Ishikawa (cell line): ENCODE measurements around the gene FNDC8.

Source experiments
- CEBPB ChIP-seq: IDR thresholded peaks from 2 replicates; pipeline ENCODE4 v1.6.1; 2012
- CREB1 ChIP-seq: IDR thresholded peaks from 2 replicates; pipeline ENCODE4 v1.6.1; 2012; ENCODE audit warnings: low read depth
- EP300 ChIP-seq: IDR thresholded peaks from 2 replicates; pipeline ENCODE4 v1.6.1; 2012; ENCODE audit warnings: borderline replicate concordance
- FOXM1 ChIP-seq: IDR thresholded peaks from 2 replicates; pipeline ENCODE4 v1.6.1; 2012; ENCODE audit warnings: low read depth, borderline replicate concordance
- MAX ChIP-seq: IDR thresholded peaks from 2 replicates; pipeline ENCODE4 v1.6.1; 2012
- RAD21 ChIP-seq: IDR thresholded peaks from 2 replicates; pipeline ENCODE4 v1.6.1; 2012; ENCODE audit warnings: low read depth
- TAF1 ChIP-seq: IDR thresholded peaks from 2 replicates; pipeline ENCODE4 v1.6.1; 2012; ENCODE audit warnings: low read depth, mild to moderate bottlenecking
- TCF12 ChIP-seq: IDR thresholded peaks from 2 replicates; pipeline ENCODE4 v1.6.1; 2012; ENCODE audit warnings: low read depth
- TEAD4 ChIP-seq: IDR thresholded peaks from 2 replicates; pipeline ENCODE4 v1.6.1; 2012
- USF1 ChIP-seq: IDR thresholded peaks from 2 replicates; pipeline ENCODE4 v1.6.1; 2012
- YY1 ChIP-seq: IDR thresholded peaks from 2 replicates; pipeline ENCODE4 v1.6.1; 2012; ENCODE audit warnings: low read depth
- TF ChIP-seq, protein P1 (sequence below): IDR thresholded peaks from 2 replicates; pipeline ENCODE4 v1.6.1; 2012; ENCODE audit warnings: low read depth, mild to moderate bottlenecking

DNA sequence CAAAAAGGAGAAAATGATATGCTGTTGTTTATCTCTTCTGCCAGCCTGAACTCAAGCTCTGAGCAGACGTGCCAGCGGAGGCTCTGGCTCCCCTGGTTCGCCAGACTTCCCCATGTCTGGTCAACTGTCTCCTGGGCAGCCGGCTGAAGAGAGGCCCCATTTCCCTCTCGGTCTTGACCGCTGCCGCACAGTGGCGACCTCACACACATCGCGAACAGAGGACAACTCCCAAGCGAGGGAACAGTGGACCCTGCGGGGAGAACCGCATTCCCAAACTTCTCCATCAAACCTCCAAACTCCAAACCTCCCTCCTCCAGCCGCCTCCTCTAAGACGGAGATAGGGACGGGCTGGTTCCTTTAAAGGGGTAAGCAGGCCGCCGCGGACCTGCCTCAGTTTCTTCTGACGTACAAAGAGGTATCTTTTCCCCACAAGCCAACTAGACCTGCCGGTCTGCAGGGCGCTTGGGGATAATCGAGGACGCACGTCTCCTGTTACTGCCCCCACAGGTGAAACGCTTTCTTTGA lies 33.0 kb upstream of the FNDC8 start:
- no peak for TF ChIP-seq CREB1
- no peak for TF ChIP-seq CEBPB
- TF ChIP-seq YY1, result no peak; the same call in 1 of the 2 replicates
- 0 out of 2 replicates have a peak, but pooled peaks have one; percentile 21 for TF ChIP-seq TAF1
- TF ChIP-seq TEAD4, result 0 out of 2 replicates have a peak, but pooled peaks have one; percentile 9
- TF ChIP-seq EP300, result no peak
- TF ChIP-seq, protein P1, sequence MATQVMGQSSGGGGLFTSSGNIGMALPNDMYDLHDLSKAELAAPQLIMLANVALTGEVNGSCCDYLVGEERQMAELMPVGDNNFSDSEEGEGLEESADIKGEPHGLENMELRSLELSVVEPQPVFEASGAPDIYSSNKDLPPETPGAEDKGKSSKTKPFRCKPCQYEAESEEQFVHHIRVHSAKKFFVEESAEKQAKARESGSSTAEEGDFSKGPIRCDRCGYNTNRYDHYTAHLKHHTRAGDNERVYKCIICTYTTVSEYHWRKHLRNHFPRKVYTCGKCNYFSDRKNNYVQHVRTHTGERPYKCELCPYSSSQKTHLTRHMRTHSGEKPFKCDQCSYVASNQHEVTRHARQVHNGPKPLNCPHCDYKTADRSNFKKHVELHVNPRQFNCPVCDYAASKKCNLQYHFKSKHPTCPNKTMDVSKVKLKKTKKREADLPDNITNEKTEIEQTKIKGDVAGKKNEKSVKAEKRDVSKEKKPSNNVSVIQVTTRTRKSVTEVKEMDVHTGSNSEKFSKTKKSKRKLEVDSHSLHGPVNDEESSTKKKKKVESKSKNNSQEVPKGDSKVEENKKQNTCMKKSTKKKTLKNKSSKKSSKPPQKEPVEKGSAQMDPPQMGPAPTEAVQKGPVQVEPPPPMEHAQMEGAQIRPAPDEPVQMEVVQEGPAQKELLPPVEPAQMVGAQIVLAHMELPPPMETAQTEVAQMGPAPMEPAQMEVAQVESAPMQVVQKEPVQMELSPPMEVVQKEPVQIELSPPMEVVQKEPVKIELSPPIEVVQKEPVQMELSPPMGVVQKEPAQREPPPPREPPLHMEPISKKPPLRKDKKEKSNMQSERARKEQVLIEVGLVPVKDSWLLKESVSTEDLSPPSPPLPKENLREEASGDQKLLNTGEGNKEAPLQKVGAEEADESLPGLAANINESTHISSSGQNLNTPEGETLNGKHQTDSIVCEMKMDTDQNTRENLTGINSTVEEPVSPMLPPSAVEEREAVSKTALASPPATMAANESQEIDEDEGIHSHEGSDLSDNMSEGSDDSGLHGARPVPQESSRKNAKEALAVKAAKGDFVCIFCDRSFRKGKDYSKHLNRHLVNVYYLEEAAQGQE, result no peak
- TF ChIP-seq USF1, result no peak
- TF ChIP-seq MAX, result no peak
- TF ChIP-seq RAD21, result no peak
- TF ChIP-seq TCF12, result no peak
- no peak for TF ChIP-seq FOXM1
